Omental fat pad (tissue), 4 donors: ENCODE data around the gene LHCGR. TPM values are rescaled to one million over a fixed set of nuclear protein-coding genes. Genes with fewer than 3 reads are reported as not detected.

ENCODE experiments used
- ATAC-seq: fragments of 150-250 bp; one replicate; pipeline ENCODE4 v1.9.1; 2016; ENCODE audit warnings: mild to moderate bottlenecking, moderate library complexity; ENCODE audit not compliant: low FRiP score
- DNase-seq: peaks from one replicate; pipeline ENCODE4 v3.0.0-alpha.2; 2019; ENCODE audit warnings: low spot score
- total RNA-seq, 4 donors: library from RNA; depleted of rRNA; stranded (reverse); fragments of >200 nt; gene quantifications; one replicate each; pipeline ENCODE4 v1.1.0, GENCODE V29; 2016
- TF ChIP-seq, protein P1 (sequence below), 3 donors: fragments of 450-650 bp; IDR thresholded peaks; one replicate each; pipeline ENCODE4 v1.5.1; 2016 to 2017; ENCODE audit warnings: antibody characterized with exemption in 3 of 3, mild to moderate bottlenecking in 3 of 3, moderate library complexity in 2 of 3

The LHCGR gene
- total RNA-seq, 4 donors from 2014 or later: 0.96 to 13.1 (median 1.2) TPM; not detected in 1

DNA sequence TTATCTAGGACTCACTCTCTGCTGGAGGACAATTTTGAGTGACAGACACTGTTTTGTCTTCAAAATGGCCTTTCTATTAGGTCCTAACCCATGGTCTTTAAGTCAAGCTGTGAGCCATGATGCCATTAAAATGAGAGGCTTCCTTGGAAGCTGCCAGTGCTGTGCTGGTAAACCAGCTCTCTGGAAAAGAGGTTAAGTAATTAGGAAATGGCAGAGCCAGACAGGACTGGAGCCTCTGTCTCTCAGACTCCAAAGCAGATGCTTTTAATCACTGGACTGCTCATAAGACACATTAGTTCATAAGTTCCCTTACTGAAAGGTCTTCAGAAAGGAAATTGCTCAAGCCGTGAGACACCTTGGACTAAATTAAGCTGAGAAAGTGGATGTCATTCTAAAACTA is 25.8 kb upstream of the LHCGR start:
- ATAC-seq: no peak
- no peak for DNase-seq
- TF ChIP-seq, protein P1, sequence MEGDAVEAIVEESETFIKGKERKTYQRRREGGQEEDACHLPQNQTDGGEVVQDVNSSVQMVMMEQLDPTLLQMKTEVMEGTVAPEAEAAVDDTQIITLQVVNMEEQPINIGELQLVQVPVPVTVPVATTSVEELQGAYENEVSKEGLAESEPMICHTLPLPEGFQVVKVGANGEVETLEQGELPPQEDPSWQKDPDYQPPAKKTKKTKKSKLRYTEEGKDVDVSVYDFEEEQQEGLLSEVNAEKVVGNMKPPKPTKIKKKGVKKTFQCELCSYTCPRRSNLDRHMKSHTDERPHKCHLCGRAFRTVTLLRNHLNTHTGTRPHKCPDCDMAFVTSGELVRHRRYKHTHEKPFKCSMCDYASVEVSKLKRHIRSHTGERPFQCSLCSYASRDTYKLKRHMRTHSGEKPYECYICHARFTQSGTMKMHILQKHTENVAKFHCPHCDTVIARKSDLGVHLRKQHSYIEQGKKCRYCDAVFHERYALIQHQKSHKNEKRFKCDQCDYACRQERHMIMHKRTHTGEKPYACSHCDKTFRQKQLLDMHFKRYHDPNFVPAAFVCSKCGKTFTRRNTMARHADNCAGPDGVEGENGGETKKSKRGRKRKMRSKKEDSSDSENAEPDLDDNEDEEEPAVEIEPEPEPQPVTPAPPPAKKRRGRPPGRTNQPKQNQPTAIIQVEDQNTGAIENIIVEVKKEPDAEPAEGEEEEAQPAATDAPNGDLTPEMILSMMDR (IDR thresholded peaks at IDR 0.05): no peak

DNA sequence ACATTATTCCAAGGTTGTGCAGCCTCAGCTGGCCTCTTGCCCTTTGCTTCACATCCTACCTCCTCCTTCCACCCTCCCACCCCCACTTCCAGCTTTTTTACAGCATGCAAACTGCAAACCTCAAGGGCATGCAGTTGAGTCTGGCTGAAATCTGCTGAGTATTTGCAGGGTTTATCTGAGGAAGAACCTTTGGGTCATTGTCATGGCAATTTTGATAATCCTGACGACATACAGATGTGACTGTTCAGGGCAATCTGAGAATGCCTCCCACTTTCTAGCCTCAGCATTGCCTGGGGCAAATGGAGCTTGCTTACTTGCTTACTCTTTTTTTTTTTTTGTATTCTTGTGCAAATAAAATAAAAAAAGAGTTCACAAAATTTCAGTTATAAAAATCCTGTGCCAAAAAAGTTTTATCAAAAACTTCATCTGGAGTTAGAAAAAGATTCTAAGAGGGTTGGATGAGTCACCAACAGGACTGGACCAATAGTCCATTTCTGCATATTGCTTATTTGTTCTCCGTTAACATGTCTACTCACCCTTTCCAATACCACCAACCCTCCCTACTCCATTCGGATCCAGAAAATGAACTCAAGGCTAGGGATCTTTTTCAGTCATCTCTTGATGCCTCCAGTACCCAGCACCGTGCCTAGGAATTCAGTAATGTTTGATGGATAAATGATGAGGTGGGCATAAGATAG is 23.6 kb upstream of the LHCGR start:
- ATAC-seq (no peak), DNase-seq (no peak)
- TF ChIP-seq, protein P1 (IDR thresholded peaks at IDR 0.05): no peak

DNA sequence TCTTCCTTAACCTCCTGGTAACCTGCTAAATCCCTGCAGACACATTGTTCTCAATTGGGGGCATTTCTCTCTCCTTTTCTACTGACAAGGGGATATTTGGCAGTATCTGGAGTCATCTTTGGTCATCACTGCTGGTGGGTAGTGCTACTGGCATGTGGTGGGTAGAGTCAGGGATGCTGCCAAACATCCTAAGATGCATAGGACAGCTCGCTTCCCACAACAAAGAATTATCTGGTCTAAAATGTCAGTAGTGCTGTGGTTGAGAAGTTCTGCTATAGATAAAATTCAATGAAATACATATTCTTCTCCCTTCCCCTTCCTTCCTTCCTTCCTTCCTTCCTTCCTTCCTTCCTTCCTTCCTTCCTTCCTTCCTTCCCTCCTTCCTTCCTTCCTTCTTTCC is 18.7 kb upstream of the LHCGR start:
- no peak for DNase-seq
- no peak for ATAC-seq
- TF ChIP-seq, protein P1 (IDR thresholded peaks at IDR 0.05): no peak

DNA sequence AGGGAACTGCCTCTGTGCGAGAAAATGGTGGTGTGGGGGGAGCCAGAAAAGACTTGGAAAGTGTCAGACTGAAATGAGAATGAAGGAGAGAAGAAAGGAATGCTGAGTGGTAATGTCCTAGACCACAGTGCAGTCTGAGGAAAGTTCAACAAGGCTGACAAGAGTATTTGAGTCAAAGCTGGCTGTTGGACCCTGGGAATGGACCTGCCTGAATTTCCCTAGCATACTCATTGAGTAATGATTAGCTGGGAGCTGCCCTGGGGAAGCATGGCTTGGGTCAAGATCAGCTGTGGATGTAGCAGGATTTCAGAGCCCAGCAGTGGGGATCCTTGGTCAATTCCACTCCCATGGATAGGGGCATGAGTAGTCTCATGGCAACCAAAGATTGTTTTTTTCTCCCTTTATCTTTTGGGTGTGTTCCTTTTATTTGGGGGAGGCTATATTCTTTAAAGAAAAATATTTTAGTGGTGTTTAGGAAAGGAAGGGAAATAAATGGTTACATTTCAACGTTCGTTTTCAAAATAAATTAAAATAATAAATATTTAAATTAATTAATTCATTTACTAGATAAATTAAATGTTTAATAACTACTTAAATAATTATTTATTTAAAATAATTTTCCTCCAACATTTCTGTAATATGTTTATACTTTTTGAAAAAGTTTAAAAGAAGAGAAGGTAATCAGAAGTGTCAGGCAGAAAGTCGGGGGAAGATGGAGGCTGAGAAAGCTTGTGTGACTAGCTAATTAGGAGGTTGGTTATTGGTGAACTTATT is 15.9 kb upstream of the LHCGR start:
- no peak for DNase-seq
- ATAC-seq: no peak
- TF ChIP-seq, protein P1 (IDR thresholded peaks at IDR 0.05): no peak

DNA sequence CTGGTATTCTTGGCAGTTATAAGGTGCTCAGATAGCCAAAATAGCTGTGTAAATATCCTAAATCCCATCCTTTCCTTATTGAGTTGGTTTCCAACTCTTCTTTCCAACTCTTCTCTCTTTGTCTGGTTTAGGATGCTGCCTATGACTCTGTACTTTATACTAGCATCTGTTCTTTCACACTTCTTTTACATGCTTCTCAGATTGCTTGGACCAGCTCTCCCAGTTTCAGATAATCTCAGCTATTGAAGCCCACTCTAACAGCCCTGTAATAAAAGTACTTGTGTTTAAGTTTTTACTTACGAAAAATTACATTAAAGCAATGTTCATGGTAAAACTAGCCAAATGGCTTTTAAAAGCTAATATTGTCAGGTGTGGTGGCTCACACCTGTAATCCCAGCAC is 14.7 kb upstream of the LHCGR start:
- DNase-seq (no peak), ATAC-seq (no peak)
- TF ChIP-seq, protein P1 (IDR thresholded peaks at IDR 0.05): no peak

DNA sequence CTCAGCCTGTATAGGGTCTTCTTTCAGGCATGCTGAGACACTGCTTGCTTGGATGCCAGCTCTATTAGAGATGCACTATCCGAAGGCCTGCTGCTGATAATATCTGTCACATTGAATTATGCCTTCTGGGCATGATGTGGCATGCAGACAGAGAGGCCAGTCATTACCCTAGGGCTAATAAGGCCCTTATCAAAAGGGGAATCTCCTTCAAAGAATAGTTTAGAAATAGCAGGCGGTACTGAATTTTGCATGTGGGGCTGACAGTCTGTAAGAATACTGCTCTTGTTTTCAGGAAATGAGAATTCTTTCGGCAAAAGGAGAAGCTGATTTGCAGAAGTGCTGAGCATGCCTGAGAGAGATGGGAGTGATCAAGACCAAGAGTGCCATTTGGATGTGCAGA is 13.1 kb upstream of the LHCGR start:
- DNase-seq: no peak
- TF ChIP-seq, protein P1 (IDR thresholded peaks at IDR 0.05): no peak
- ATAC-seq: no peak

DNA sequence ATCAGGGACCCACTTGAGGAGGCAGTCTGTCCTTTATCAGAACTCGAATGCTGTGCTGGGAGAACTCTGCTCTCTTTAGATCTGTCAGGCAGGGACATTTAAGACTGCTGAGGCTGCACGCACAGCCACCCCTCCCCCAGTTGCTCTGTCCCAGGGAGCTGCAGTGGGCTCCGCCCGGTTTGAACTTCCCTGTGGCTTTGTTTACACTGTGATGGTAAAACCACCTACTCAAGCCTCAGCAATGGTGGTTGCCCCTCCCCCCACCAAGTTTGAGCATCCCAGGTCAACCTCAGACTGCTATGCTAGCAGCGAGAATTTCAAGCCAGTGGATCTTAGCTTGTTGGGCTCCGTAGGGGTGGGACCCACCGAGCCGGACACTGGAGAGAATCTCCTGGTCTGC is 11.8 kb upstream of the LHCGR start:
- ATAC-seq (no peak), DNase-seq (no peak)
- TF ChIP-seq, protein P1 (IDR thresholded peaks at IDR 0.05): no peak
